Uterus (tissue), 4 donors: ENCODE results near the gene INHBB. TPM values are rescaled to one million over a fixed set of nuclear protein-coding genes. Genes with fewer than 3 reads are reported as not detected.

ENCODE experiments used
- DNase-seq, 2 donors: peaks; one replicate each; pipeline ENCODE4 v3.0.0-alpha.2; 2019 to 2020
- H3K27ac ChIP-seq, 2 donors: fragments of 200-600 bp; sonication (generic); 1 replicate in 1 of 2; 2 replicates in 1 of 2; pipeline ENCODE4 v1.5.1; 2016 to 2018
- H3K27me3 ChIP-seq, 2 donors: fragments of 200-600 bp; sonication (generic); one replicate each; pipeline ENCODE4 v1.5.1; 2018 to 2019; ENCODE audit warnings: control low read depth in 1 of 2
- H3K36me3 ChIP-seq, 2 donors: fragments of 200-600 bp; sonication (generic); one replicate each; pipeline ENCODE4 v1.5.1; 2019; ENCODE audit warnings: control low read depth in 1 of 2
- H3K4me1 ChIP-seq, 2 donors: fragments of 200-600 bp; sonication (generic); one replicate each; pipeline ENCODE4 v1.5.1; 2018 to 2019; ENCODE audit warnings: control low read depth in 1 of 2
- H3K4me3 ChIP-seq, 2 donors: fragments of 200-600 bp; sonication (generic); 1 replicate in 1 of 2; 2 replicates in 1 of 2; pipeline ENCODE4 v1.5.1; 2018 to 2019; ENCODE audit warnings: mild to moderate bottlenecking in 1 of 2
- H3K9me3 ChIP-seq, 2 donors: fragments of 200-600 bp; sonication (generic); one replicate each; pipeline ENCODE4 v1.5.1; 2019; ENCODE audit warnings: control low read depth in 1 of 2
- CTCF ChIP-seq, 4 experiments: fragments of 200-600 bp in 2 of 4; fragments of 450-650 bp in 2 of 4; sonication (generic) in 2 of 4; IDR thresholded peaks; one replicate each; pipeline ENCODE4 v1.5.1; 2016 to 2019; ENCODE audit warnings: antibody characterized with exemption in 4 of 4, mild to moderate bottlenecking in 2 of 4, moderate library complexity in 1 of 4
- POLR2A ChIP-seq, 2 donors: fragments of 450-650 bp; IDR thresholded peaks; one replicate each; pipeline ENCODE4 v1.6.1; 2016; ENCODE audit warnings: antibody characterized with exemption in 2 of 2, mild to moderate bottlenecking in 1 of 2, moderate library complexity in 1 of 2
- intact Hi-C: fragments of 100-400 bp; cut with DNase I; formaldehyde crosslinking; loops from one replicate; pipeline ENCODE4 v1.15.1; 2023; ENCODE audit warnings: low total_unique reads
- total RNA-seq, 4 donors: library from RNA; depleted of rRNA in 3 of 4; stranded (reverse); fragments of >200 nt in 3 of 4; gene quantifications; one replicate each; pipeline versions ENCODE4 v1.1.0 to v1.2.4, GENCODE V29; 2014 to 2023
- donor health status: DM: yes; HTN: yes; CAD: no.

Gene INHBB
- total RNA-seq, 4 donors from 2014 or later = 0.35 to 18.1 (median 4.2) TPM

GRCh38 chr2:120383191-120383590 is 37.3 kb downstream of the INHBB start:
- DNase-seq = no peak
- H3K4me1 ChIP-seq = no peaks in the 10 kb centered on the region
- TF ChIP-seq CTCF (IDR thresholded peaks at IDR 0.05) (no peak), POLR2A (IDR thresholded peaks at IDR 0.05) (no peak)
- H3K9me3 ChIP-seq = no peaks in the 10 kb centered on the region
- H3K27ac ChIP-seq = no peak overlapping the region
- H3K27me3 ChIP-seq = no peaks in the 10 kb centered on the region
- H3K4me3 ChIP-seq = no peak overlapping the region
- intact Hi-C loops = no loop called here
- H3K36me3 ChIP-seq = no peaks in the 10 kb centered on the region

DNA sequence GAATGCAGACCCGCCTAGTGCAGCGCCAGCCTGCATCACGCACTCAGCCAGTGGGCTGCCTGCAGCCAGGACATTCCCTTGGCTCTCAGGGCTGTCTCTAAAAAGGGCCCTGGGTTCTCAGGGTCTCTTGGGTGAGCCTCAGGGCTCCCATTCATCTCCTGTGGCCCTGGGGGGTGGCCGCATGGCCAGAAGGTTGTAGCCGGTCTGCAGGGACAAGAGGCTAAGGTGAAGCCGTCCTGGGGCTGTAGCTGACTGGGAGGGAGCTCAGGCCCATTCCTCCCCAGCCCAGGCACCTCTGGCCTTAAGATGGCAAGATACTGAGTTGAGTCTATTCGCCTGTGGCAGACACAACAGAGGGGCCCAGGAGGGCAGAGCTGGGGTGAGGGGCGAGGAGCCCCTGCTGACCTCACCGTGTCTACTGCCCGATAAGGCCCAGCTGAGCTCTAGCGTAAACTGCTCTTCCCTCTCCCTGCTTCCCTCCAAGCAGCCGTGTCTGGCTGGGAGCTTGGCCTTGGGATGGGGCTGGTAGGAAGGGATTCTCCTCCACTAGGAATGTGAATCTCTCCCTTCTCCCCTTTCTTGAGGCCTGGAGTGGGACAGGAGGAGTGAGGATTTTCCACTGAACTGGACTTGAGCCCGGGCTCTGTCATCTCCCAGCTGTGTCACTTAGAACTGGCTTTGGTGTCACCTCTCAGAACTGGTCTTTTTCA is 37.9 kb downstream of the INHBB start:
- DNase-seq = no peak
- TF ChIP-seq CTCF (IDR thresholded peaks at IDR 0.05) = no peak
- TF ChIP-seq POLR2A (IDR thresholded peaks at IDR 0.05) = no peak
- intact Hi-C loops = no loop called here
- Histone ChIP-seq H3K9me3 (no peaks in the 10 kb centered on the region), H3K36me3 (no peaks in the 10 kb centered on the region), H3K4me1 (no peaks in the 10 kb centered on the region), H3K4me3 (no peak overlapping the region), H3K27ac (no peak overlapping the region), H3K27me3 (no peaks in the 10 kb centered on the region)

- H3K4me1 ChIP-seq = no peaks in the 10 kb centered on the region
- no peak for TF ChIP-seq CTCF (IDR thresholded peaks at IDR 0.05)
- TF ChIP-seq POLR2A (IDR thresholded peaks at IDR 0.05) = no peak
- H3K36me3 ChIP-seq = no peaks in the 10 kb centered on the region
- no peaks in the 10 kb centered on the region for H3K9me3 ChIP-seq
- DNase-seq = no peak
- no peak overlapping the region for H3K4me3 ChIP-seq
- no peaks in the 10 kb centered on the region for H3K27me3 ChIP-seq
- no peak overlapping the region for H3K27ac ChIP-seq
- intact Hi-C loops = no loop called here
Observed at GRCh38 chr2:120384486-120385354, 38.8 kb downstream of the INHBB start.

DNA sequence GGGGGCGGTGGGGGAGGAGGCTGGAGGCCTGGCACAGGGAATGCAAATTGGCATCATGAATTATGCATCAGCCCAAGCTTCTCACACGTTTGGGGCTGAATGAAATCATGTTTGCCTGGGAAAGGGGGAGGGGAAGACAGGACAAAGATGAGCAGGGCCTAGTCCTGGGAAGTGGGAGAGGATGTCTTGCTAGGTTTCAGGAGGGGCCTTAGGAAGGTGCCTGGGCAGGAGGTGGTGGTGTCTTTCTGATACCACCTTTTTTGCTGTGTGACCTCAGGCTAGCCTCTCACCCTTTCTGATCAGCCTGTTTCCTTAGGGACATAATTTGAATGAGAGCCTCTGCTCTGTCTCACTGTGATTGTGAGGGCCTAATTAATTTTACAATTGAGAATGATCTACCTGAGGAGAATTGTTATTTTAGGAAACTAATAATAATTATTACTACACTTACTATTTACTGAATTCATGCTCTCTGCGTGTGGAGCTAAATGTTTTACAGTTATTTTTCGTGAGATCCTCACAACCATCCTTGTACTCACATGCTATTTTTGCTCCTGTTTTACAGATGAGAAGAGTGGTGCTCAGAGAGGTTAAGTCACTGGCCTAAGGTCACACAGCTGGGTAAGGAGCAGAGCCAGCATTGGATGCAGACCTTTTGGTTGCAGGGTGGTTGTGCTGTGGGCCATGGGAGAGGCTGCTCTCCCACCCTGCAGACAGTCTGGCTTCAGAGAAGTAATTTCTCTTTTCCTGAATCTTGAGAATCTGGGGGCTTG is 39.6 kb downstream of the INHBB start:
- Histone ChIP-seq H3K4me3 (no peak overlapping the region), H3K36me3 (no peaks in the 10 kb centered on the region), H3K27me3 (no peaks in the 10 kb centered on the region), H3K4me1 (no peaks in the 10 kb centered on the region), H3K9me3 (no peaks in the 10 kb centered on the region), H3K27ac (no peak overlapping the region)
- TF ChIP-seq POLR2A (IDR thresholded peaks at IDR 0.05) (no peak), CTCF (IDR thresholded peaks at IDR 0.05) (no peak)
- intact Hi-C loops = no loop called here
- no peak for DNase-seq
